ENCODE results near the gene OLFML1. TPM values are rescaled to one million over a fixed set of nuclear protein-coding genes. Genes with fewer than 3 reads are reported as not detected.

OLFML1 gene
- total and polyA plus RNA-seq, 2 of the 13 experiments (the other 11 are each of a cell fraction or from before 2014, with no cell fraction given), result 0.89 to 0.90 TPM

DNA sequence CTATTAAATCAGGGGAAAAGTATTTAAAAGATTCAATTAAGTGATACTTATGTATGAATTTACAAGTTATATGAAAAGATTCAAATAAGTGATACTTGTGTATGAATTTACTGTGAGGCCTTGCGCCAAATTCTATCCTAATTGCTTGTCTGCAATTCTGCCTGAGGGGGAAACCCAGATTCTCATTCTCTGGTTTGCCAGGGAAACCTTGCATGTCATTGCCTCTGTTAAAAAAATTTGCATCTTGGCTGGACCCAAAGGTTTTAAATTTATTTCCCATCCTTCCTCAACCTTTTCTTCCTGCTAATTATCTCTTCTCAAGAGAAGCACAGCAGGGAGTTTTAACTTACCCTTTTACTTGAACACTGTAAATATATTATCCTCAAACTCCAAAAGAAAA is 13.8 kb downstream of the OLFML1 start:
- no peak overlapping the region for H3K9ac ChIP-seq (ENCODE audit: insufficient read depth, low read depth, low read length)
- DNase-seq (ENCODE audit: low spot score) (no peak), ATAC-seq (no peak), FAIRE-seq (no peak)
- intact Hi-C loops (cut with micrococcal nuclease; ENCODE audit: unreplicated experiment) (no loop called here), in situ Hi-C loops (cut with HindIII; ENCODE audit: extremely low pct_ligation_motif_present, low pct_unique_long_range_greater_than_20kb) (no loop called here)
- ChIA-PET CTCF (ENCODE audit: low intra/inter-chr PET ratio, low total read pairs) (no interaction called here), POLR2A (no interaction called here)
- H3K4me1 ChIP-seq (ENCODE audit: insufficient read depth, low read length), result peaks cover 10% of the 10 kb centered on the region
- H3K27ac ChIP-seq (ENCODE audit: extremely low read length, insufficient read depth, low read length), result no peak overlapping the region
- H4K20me1 ChIP-seq (ENCODE audit: insufficient read depth, low read length), result no peaks in the 10 kb centered on the region
- no peaks in the 10 kb centered on the region for H3K79me2 ChIP-seq (ENCODE audit: insufficient read depth, low read length)
- H3K36me3 ChIP-seq (replicated peaks in 1 of 2; ENCODE audit: control insufficient read depth in 1 of 2, insufficient read depth in 2 of 2, low read length in 2 of 2), result no peaks in the 10 kb centered on the region
- H2AFZ ChIP-seq (ENCODE audit: low read length), result no peak overlapping the region
- H3K27me3 ChIP-seq (ENCODE audit: control insufficient read depth in 1 of 2, insufficient read depth in 2 of 2, low read length in 2 of 2), result no peaks in the 10 kb centered on the region; a peak in 1 of 5 replicates
- H3K9me3 ChIP-seq (ENCODE audit: low read length), result no peaks in the 10 kb centered on the region
- no peak overlapping the region for H3K4me3 ChIP-seq (replicated peaks in 1 of 3; ENCODE audit: insufficient read depth in 1 of 3, low read depth in 2 of 3, low read length in 3 of 3)
- no TSS peak for BruUV-seq (replicated peaks)
- TF ChIP-seq ZNF235 (CRISPR knock-in tag; IDR thresholded peaks at IDR 0.05; ENCODE audit: borderline replicate concordance) (no peak), ZNF737 (CRISPR knock-in tag; IDR thresholded peaks at IDR 0.05; ENCODE audit: borderline replicate concordance) (no peak), NFYB (CRISPR knock-in tag; IDR thresholded peaks at IDR 0.05) (no peak), PHB2 (IDR thresholded peaks at IDR 0.05; ENCODE audit: partially characterized antibody) (no peak), SALL1 (CRISPR knock-in tag; IDR thresholded peaks at IDR 0.05) (no peak), PAF1 (CRISPR knock-in tag; IDR thresholded peaks at IDR 0.05) (no peak), TP53 (CRISPR knock-in tag; conservative IDR thresholded peaks at IDR 0.05) (no peak), SSRP1 (CRISPR knock-in tag; IDR thresholded peaks at IDR 0.05) (no peak), SRSF9 (IDR thresholded peaks at IDR 0.05; ENCODE audit: borderline replicate concordance, insufficient read depth, low read depth, low read length, poor library complexity, severe bottlenecking) (no peak), HIVEP1 (CRISPR knock-in tag; IDR thresholded peaks at IDR 0.05) (no peak)
- TF ChIP-seq, protein P1, sequence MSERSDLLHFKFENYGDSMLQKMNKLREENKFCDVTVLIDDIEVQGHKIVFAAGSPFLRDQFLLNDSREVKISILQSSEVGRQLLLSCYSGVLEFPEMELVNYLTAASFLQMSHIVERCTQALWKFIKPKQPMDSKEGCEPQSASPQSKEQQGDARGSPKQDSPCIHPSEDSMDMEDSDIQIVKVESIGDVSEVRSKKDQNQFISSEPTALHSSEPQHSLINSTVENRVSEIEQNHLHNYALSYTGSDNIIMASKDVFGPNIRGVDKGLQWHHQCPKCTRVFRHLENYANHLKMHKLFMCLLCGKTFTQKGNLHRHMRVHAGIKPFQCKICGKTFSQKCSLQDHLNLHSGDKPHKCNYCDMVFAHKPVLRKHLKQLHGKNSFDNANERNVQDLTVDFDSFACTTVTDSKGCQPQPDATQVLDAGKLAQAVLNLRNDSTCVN (CRISPR knock-in tag; IDR thresholded peaks at IDR 0.05; ENCODE audit: borderline replicate concordance), result no peak
- TF ChIP-seq, protein P2, sequence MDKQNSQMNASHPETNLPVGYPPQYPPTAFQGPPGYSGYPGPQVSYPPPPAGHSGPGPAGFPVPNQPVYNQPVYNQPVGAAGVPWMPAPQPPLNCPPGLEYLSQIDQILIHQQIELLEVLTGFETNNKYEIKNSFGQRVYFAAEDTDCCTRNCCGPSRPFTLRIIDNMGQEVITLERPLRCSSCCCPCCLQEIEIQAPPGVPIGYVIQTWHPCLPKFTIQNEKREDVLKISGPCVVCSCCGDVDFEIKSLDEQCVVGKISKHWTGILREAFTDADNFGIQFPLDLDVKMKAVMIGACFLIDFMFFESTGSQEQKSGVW (CRISPR knock-in tag; IDR thresholded peaks at IDR 0.05; ENCODE audit: borderline replicate concordance), result no peak
- TF ChIP-seq, protein P3, sequence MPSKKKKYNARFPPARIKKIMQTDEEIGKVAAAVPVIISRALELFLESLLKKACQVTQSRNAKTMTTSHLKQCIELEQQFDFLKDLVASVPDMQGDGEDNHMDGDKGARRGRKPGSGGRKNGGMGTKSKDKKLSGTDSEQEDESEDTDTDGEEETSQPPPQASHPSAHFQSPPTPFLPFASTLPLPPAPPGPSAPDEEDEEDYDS (CRISPR knock-in tag; IDR thresholded peaks at IDR 0.05), result no peak
- TF ChIP-seq, protein P4, sequence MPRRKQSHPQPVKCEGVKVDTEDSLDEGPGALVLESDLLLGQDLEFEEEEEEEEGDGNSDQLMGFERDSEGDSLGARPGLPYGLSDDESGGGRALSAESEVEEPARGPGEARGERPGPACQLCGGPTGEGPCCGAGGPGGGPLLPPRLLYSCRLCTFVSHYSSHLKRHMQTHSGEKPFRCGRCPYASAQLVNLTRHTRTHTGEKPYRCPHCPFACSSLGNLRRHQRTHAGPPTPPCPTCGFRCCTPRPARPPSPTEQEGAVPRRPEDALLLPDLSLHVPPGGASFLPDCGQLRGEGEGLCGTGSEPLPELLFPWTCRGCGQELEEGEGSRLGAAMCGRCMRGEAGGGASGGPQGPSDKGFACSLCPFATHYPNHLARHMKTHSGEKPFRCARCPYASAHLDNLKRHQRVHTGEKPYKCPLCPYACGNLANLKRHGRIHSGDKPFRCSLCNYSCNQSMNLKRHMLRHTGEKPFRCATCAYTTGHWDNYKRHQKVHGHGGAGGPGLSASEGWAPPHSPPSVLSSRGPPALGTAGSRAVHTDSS (CRISPR knock-in tag; conservative IDR thresholded peaks at IDR 0.05), result no peak
- TF ChIP-seq, protein P5, sequence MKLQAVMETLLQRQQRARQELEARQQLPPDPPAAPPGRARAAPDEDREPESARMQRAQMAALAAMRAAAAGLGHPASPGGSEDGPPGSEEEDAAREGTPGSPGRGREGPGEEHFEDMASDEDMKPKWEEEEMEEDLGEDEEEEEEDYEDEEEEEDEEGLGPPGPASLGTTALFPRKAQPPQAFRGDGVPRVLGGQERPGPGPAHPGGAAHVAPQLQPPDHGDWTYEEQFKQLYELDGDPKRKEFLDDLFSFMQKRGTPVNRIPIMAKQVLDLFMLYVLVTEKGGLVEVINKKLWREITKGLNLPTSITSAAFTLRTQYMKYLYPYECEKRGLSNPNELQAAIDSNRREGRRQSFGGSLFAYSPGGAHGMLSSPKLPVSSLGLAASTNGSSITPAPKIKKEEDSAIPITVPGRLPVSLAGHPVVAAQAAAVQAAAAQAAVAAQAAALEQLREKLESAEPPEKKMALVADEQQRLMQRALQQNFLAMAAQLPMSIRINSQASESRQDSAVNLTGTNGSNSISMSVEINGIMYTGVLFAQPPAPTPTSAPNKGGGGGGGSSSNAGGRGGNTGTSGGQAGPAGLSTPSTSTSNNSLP (IDR thresholded peaks at IDR 0.05; ENCODE audit: low read depth, low read length), result no peak
- WGBS (ENCODE audit: low lambda C conversion rate), result 69% methylated on average over 1 of the region's 1 CpG
- H3K4me2 ChIP-seq (ENCODE audit: low read depth, low read length), result no peak overlapping the region

Measured in HepG2 (cell line).